D721Med (cell line): Measurements from ENCODE around the gene CYTH2.

Experiments used
- DNase-seq: peaks from one replicate; pipeline ENCODE4 v3.0.0; 2011; ENCODE audit warnings: low spot score; ENCODE audit not compliant: insufficient read length
- FAIRE-seq: peaks from 2 replicates; lab custom pipeline; 2011; peaks lifted over from hg19 to GRCh38; lab: Jason Lieb, UNC
- CTCF ChIP-seq: IDR thresholded peaks from 2 replicates; pipeline ENCODE4 v1.5.1; 2012; ENCODE audit warnings: mild to moderate bottlenecking, control low read depth; ENCODE audit not compliant: insufficient read depth; ENCODE audit errors: missing control alignments

Gene CYTH2

GRCh38 chr19:48470856-48471255 is 1.7 kb downstream of the CYTH2 start:
- FAIRE-seq (no peak), DNase-seq (no peak)
- TF ChIP-seq CTCF = no peak

GRCh38 chr19:48471836-48472235 is 2.7 kb downstream of the CYTH2 start:
- DNase-seq (no peak), FAIRE-seq (no peak)
- TF ChIP-seq CTCF = no peak

- DNase-seq (no peak), FAIRE-seq (no peak)
- TF ChIP-seq CTCF = no peak
Observed at GRCh38 chr19:48473161-48473966, 4.2 kb downstream of the CYTH2 start.

GRCh38 chr19:48474084-48474592 is 5.0 kb downstream of the CYTH2 start:
- DNase-seq = no peak
- FAIRE-seq = no peak
- no peak for TF ChIP-seq CTCF

GRCh38 chr19:48475369-48476068 is 6.3 kb downstream of the CYTH2 start:
- no peak for FAIRE-seq

GRCh38 chr19:48476176-48476575 is 7.0 kb downstream of the CYTH2 start:
- no peak for FAIRE-seq
- no peak for DNase-seq
- no peak for TF ChIP-seq CTCF

More at GRCh38 chr19:48475369-48476068, 6.3 kb downstream of the CYTH2 start:
- DNase-seq = no peak
- no peak for TF ChIP-seq CTCF
